Prostate gland (tissue), 2 donors: ENCODE measurements around the gene LATS2.

ENCODE experiments used
- POLR2A ChIP-seq: fragments of 450-650 bp; IDR thresholded peaks from one replicate; pipeline ENCODE4 v1.6.1; 2016; ENCODE audit warnings: antibody characterized with exemption, mild to moderate bottlenecking
- TF ChIP-seq, protein P1 (sequence below), 4 experiments: fragments of 200-600 bp in 2 of 4; fragments of 450-650 bp in 2 of 4; sonication (generic) in 2 of 4; IDR thresholded peaks; 1 replicate in 3 of 4; 2 replicates in 1 of 4; pipeline ENCODE4 v1.5.1; 2016 to 2019; ENCODE audit warnings: antibody characterized with exemption in 4 of 4, mild to moderate bottlenecking in 2 of 4, moderate library complexity in 2 of 4

DNA sequence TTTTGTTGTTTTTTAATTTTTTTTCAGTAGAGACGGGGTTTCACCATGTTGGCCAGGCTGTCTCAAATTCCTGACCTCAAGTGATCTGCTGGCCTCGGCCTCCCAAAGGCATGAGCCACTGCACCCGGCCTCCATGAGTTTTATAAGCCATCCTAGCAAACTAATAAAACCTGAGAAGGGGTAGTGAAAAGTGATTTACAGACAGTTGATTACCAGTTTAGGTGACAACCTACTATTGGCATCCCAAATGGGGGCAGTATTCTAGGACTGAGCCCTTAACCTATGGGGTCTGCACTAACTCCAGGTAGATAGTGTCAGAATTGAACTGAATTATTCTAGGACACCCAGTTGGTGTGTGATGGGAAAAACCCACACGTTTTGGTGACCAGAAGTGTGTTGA, 6.5 kb upstream of the LATS2 start:
- TF ChIP-seq, protein P1, sequence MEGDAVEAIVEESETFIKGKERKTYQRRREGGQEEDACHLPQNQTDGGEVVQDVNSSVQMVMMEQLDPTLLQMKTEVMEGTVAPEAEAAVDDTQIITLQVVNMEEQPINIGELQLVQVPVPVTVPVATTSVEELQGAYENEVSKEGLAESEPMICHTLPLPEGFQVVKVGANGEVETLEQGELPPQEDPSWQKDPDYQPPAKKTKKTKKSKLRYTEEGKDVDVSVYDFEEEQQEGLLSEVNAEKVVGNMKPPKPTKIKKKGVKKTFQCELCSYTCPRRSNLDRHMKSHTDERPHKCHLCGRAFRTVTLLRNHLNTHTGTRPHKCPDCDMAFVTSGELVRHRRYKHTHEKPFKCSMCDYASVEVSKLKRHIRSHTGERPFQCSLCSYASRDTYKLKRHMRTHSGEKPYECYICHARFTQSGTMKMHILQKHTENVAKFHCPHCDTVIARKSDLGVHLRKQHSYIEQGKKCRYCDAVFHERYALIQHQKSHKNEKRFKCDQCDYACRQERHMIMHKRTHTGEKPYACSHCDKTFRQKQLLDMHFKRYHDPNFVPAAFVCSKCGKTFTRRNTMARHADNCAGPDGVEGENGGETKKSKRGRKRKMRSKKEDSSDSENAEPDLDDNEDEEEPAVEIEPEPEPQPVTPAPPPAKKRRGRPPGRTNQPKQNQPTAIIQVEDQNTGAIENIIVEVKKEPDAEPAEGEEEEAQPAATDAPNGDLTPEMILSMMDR (IDR thresholded peaks at IDR 0.05) = no peak
- no peak for TF ChIP-seq POLR2A
